Osteoblast (primary cell): Measurements from ENCODE around the gene TENM4. TPM values are rescaled to one million over a fixed set of nuclear protein-coding genes. Genes with fewer than 3 reads are reported as not detected.

ENCODE experiments used
- DNase-seq: peaks from one replicate; pipeline ENCODE4 v3.0.0; 2011; ENCODE audit warnings: low spot score, mixed read lengths; ENCODE audit not compliant: insufficient read length; ENCODE audit errors: missing footprints
- H2AFZ ChIP-seq: 2 replicates; pipeline ENCODE4 v1.6.0; 2011; ENCODE audit warnings: mild to moderate bottlenecking, low read length
- H3K27ac ChIP-seq: 2 replicates; pipeline ENCODE4 v1.5.1; 2011; ENCODE audit warnings: mild to moderate bottlenecking, low read depth, low read length, moderate library complexity
- H3K27me3 ChIP-seq: 2 replicates; pipeline ENCODE4 v1.6.0; 2012; ENCODE audit warnings: mild to moderate bottlenecking, control low read depth, inconsistent platforms, low read length, moderate library complexity; ENCODE audit not compliant: insufficient read depth
- H3K36me3 ChIP-seq: 2 replicates; pipeline ENCODE4 v1.5.1; 2011; ENCODE audit warnings: mild to moderate bottlenecking, low read length, control low read depth, moderate library complexity; ENCODE audit not compliant: insufficient read depth
- H3K4me1 ChIP-seq: 2 replicates; pipeline ENCODE4 v1.5.1; 2011; ENCODE audit warnings: mild to moderate bottlenecking, low read length, control low read depth, moderate library complexity; ENCODE audit not compliant: insufficient read depth
- H3K4me2 ChIP-seq: 2 replicates; pipeline ENCODE4 v1.6.0; 2011; ENCODE audit warnings: mild to moderate bottlenecking, low read length; ENCODE audit not compliant: insufficient read depth
- H3K4me3 ChIP-seq: fragments of 200-600 bp; sonication (generic); 3 replicates; pipeline ENCODE4 v1.5.1; 2012; ENCODE audit warnings: mild to moderate bottlenecking, low read length, inconsistent platforms; ENCODE audit not compliant: insufficient read depth
- H3K79me2 ChIP-seq: 2 replicates; pipeline ENCODE4 v1.6.0; 2012; ENCODE audit warnings: mild to moderate bottlenecking, low read length, control low read depth, inconsistent platforms; ENCODE audit not compliant: insufficient read depth
- H3K9me3 ChIP-seq: 2 replicates; pipeline ENCODE4 v1.5.1; 2011; ENCODE audit warnings: low read depth, low read length, control low read depth
- H4K20me1 ChIP-seq: 2 replicates; pipeline ENCODE4 v1.6.0; 2012; ENCODE audit warnings: mild to moderate bottlenecking, low read length, control low read depth; ENCODE audit not compliant: insufficient read depth
- total RNA-seq: library from RNA; depleted of rRNA; stranded (reverse); fragments of >200 nt; gene quantifications from 2 replicates; pipeline ENCODE4 v1.2.3, GENCODE V29; 2012
- TF ChIP-seq, protein P1 (sequence below): IDR thresholded peaks from 2 replicates; pipeline ENCODE4 v1.5.1; 2011; ENCODE audit warnings: mild to moderate bottlenecking, low read depth, low read length, moderate library complexity; ENCODE audit errors: extremely low read depth

TENM4 gene
- total RNA-seq, 1 donor: 63.3 TPM

DNA sequence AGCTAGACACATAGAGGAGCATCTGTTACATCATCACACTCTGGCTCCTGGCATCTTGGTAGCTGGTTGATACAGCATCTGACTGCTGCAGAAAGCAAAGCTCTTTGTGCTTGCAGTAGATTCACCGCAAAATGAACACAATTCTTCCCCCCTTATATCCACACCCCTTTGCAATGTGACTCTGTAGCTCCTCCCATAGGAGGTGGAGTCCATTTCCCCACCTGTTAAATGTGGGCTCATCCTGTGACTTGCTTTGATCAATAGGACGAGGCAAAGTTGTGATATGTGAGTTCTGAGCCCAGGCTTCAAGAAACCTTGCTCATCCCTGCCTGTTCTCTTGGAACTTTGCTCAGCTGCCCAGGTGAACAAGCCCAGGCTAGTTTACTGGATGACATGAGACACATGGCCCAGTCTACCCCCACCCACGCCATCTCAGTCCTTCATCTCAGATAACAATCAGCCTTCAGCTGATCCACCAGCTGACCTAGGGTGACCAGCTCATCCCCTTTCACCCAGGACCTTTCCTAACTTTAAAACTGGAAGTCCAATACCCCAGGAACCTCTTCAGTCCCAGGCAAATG, 272.2 kb downstream of the TENM4 start:
- Histone ChIP-seq H3K27ac (no peak overlapping the region), H3K27me3 (no peaks in the 10 kb centered on the region), H3K9me3 (no peaks in the 10 kb centered on the region), H3K4me2 (no peak overlapping the region), H2AFZ (no peak overlapping the region), H3K4me1 (peaks cover 6% of the 10 kb centered on the region), H3K79me2 (no peaks in the 10 kb centered on the region), H4K20me1 (no peaks in the 10 kb centered on the region), H3K36me3 (no peaks in the 10 kb centered on the region), H3K4me3 (no peak overlapping the region)
- TF ChIP-seq, protein P1, sequence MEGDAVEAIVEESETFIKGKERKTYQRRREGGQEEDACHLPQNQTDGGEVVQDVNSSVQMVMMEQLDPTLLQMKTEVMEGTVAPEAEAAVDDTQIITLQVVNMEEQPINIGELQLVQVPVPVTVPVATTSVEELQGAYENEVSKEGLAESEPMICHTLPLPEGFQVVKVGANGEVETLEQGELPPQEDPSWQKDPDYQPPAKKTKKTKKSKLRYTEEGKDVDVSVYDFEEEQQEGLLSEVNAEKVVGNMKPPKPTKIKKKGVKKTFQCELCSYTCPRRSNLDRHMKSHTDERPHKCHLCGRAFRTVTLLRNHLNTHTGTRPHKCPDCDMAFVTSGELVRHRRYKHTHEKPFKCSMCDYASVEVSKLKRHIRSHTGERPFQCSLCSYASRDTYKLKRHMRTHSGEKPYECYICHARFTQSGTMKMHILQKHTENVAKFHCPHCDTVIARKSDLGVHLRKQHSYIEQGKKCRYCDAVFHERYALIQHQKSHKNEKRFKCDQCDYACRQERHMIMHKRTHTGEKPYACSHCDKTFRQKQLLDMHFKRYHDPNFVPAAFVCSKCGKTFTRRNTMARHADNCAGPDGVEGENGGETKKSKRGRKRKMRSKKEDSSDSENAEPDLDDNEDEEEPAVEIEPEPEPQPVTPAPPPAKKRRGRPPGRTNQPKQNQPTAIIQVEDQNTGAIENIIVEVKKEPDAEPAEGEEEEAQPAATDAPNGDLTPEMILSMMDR: no peak
- no peak for DNase-seq

DNA sequence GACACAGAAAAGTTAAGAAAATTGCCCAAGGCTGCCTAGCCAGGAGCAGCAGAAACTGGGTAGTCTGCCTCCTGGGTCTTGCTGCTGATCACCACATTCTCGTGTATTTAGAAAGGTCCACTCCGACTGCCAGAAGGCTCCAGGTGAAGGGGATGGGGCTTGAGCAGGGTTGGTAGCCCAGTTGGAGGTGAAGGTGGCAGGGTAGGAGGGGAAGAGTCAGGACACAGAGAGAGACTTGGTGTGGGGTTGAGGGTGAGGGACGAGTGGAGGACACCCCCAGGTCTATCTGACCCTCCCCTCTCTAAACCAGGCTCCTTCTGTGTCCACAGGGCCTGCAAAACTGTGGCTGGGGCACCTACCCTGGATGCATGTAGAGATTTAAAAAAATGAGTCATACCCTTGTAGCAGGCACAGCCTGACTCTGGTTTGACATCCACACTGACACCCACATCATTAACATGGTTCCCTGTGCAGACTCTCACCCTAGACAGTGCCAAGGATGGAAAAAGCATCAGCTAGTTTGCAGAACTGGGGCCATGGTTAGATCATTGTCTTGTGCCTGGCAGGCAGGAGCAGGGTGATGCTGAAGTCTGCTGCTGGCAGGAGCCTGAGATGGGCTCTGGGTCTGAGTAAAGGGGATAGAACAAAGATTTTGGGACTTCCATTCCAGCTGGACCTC, 273.2 kb downstream of the TENM4 start:
- H3K4me2 ChIP-seq: no peak overlapping the region
- H2AFZ ChIP-seq: no peak overlapping the region
- H3K27ac ChIP-seq: no peak overlapping the region
- H3K4me3 ChIP-seq: no peak overlapping the region
- TF ChIP-seq, protein P1: no peak
- no peaks in the 10 kb centered on the region for H3K27me3 ChIP-seq
- DNase-seq: no peak
- no peaks in the 10 kb centered on the region for H3K4me1 ChIP-seq
- H3K36me3 ChIP-seq: no peaks in the 10 kb centered on the region
- H4K20me1 ChIP-seq: no peaks in the 10 kb centered on the region
- no peaks in the 10 kb centered on the region for H3K9me3 ChIP-seq
- H3K79me2 ChIP-seq: no peaks in the 10 kb centered on the region

DNA sequence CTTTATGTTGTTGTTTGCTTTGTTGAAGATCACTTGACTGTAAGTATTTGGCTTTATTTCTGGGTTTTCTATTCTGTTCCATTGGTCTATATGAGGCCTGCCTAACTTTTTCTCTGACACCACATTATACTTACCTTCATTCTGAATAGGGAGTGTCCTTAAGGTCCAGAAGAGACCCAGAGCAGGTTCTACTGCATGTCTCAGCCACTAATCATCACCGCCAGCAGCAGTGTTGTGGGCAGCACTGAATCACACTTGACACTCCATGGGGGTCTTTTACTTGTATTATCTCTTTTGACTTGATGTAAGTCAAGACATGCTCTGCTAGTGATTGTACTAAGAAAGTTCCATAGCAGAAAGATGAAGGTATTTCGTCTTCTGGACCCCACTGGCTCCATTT, 274.9 kb downstream of the TENM4 start:
- Histone ChIP-seq H3K79me2 (no peaks in the 10 kb centered on the region), H3K27me3 (no peaks in the 10 kb centered on the region), H3K4me1 (no peaks in the 10 kb centered on the region), H3K9me3 (no peaks in the 10 kb centered on the region), H3K4me3 (no peak overlapping the region), H3K4me2 (no peak overlapping the region), H3K27ac (no peak overlapping the region), H4K20me1 (no peaks in the 10 kb centered on the region), H3K36me3 (no peaks in the 10 kb centered on the region), H2AFZ (no peak overlapping the region)
- no peak for DNase-seq
- TF ChIP-seq, protein P1: no peak

DNA sequence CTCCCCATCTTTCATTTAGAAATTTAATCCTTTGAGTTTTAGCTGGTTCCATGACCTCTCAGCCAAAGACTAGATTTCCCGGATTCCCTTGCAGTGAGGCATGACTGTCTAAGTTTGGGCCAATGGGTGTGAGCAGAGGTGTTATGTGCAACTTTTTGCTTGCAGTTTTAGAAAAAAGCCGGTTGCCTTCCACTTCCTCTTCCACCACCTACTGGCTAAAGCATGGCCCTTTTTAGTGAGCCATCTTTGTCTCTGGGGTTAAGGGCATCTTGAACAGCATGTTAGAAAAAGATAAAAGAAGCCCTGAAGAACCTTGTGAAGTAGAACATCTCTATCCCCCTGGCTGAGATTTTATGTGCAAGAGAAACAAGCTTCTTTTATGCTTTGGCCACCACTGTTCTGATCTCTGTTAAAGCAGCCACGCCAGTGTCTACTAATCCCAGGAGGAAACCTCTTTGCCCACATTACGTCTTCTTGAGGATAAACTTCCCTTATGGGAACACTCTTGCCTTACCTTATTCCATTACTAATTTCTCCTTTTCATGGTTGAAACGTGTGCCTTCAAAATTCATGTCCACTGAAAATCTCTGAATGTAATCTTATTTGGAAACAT, 279.9 kb downstream of the TENM4 start:
- H3K36me3 ChIP-seq: no peaks in the 10 kb centered on the region
- no peaks in the 10 kb centered on the region for H3K79me2 ChIP-seq
- no peak overlapping the region for H3K27ac ChIP-seq
- no peak overlapping the region for H3K4me3 ChIP-seq
- H3K4me2 ChIP-seq: no peak overlapping the region
- DNase-seq: peak; percentile 58
- no peak overlapping the region for H2AFZ ChIP-seq
- TF ChIP-seq, protein P1: peak; percentile 56
- no peaks in the 10 kb centered on the region for H3K4me1 ChIP-seq
- no peaks in the 10 kb centered on the region for H4K20me1 ChIP-seq
- no peaks in the 10 kb centered on the region for H3K9me3 ChIP-seq
- H3K27me3 ChIP-seq: no peaks in the 10 kb centered on the region
